ACC112 (cell line): Measurements from ENCODE around the gene LOXL1.

Experiments used
- H2AFZ ChIP-seq: fragments of 200-600 bp; sonication (generic); one replicate; pipeline ENCODE4 v1.6.0; 2017; ENCODE audit warnings: antibody characterized with exemption, low read length; ENCODE audit not compliant: unreplicated experiment
- H3K27ac ChIP-seq: fragments of 200-600 bp; sonication (generic); 2 replicates; pipeline ENCODE4 v1.5.1; 2014; ENCODE audit warnings: low read depth, mild to moderate bottlenecking, antibody characterized with exemption, low read length, moderate library complexity
- H3K27me3 ChIP-seq: fragments of 200-600 bp; sonication (generic); 2 replicates; pipeline ENCODE4 v1.6.1; 2014; ENCODE audit warnings: mild to moderate bottlenecking, antibody characterized with exemption, low read length, moderate library complexity, mixed read lengths; ENCODE audit not compliant: insufficient read depth
- H3K36me3 ChIP-seq: fragments of 200-600 bp; sonication (generic); 2 replicates; pipeline ENCODE4 v1.6.1; 2016; ENCODE audit warnings: mild to moderate bottlenecking, antibody characterized with exemption, low read length, moderate library complexity, mixed read lengths; ENCODE audit not compliant: insufficient read depth
- H3K4me1 ChIP-seq: fragments of 200-600 bp; sonication (generic); one replicate; pipeline ENCODE4 v1.6.1; 2016; ENCODE audit warnings: low read length, mixed read lengths; ENCODE audit not compliant: insufficient read depth, unreplicated experiment, control insufficient read depth
- H3K4me3 ChIP-seq: fragments of 200-600 bp; sonication (generic); 2 replicates; pipeline ENCODE4 v1.5.1; 2014; ENCODE audit warnings: mild to moderate bottlenecking, low read depth, low read length
- H3K79me2 ChIP-seq: fragments of 200-600 bp; sonication (generic); one replicate; pipeline ENCODE4 v1.6.0; 2016; ENCODE audit warnings: low read length; ENCODE audit not compliant: control insufficient read depth, unreplicated experiment, insufficient read depth

LOXL1 gene

DNA sequence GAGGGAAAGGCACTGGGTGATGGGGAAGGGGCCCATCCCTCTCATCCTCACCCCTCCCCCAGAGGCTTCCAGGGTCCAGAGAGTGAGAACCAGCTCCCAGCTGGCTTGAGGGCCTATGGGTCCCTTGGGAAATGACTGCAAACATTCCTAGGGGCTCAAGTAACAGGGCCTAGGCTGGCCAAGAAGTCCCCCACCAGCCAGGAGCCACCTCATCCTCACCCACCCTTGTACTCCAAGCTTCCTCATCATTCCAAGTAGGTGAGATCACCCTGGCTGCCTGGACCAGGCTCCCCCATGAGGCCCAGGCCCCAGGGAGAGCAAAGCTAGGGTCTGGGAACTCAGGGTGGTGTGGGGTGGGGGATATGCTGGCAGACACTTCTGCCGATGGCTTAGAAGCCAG, 14.8 kb downstream of the LOXL1 start:
- peaks cover 58% of the 10 kb centered on the region for H3K79me2 ChIP-seq
- H3K27me3 ChIP-seq = no peaks in the 10 kb centered on the region
- no peak overlapping the region for H2AFZ ChIP-seq
- H3K4me1 ChIP-seq = peaks cover 50% of the 10 kb centered on the region
- H3K4me3 ChIP-seq = peak overlapping the region; percentile 32; the same call in 1 of the 2 replicates
- peak overlapping the region; percentile 91 for H3K27ac ChIP-seq
- H3K36me3 ChIP-seq = peaks cover 12% of the 10 kb centered on the region; the same call in 1 of the 2 replicates

DNA sequence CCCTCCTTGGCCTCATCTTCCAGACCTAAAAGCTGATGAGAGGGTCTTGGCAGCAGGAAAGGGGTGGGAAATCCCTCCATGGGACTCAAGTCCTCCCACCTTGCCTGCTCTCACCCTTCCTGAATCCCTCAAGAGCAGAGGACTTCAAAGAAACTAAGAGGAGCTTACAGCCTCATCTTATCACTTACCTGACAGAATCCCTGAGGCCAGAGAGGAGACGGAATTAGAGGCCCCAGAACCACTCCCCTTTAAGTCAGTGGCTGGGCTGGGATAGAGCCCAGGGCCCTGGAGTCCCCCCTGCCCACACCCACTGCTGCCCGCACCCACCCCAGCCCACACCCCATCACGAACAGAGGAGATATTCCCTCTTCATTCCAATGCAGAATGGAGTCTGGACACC, 15.2 kb downstream of the LOXL1 start:
- Histone ChIP-seq H3K36me3 (peaks cover 12% of the 10 kb centered on the region; the same call in 1 of the 2 replicates), H2AFZ (no peak overlapping the region), H3K27me3 (no peaks in the 10 kb centered on the region), H3K79me2 (peaks cover 54% of the 10 kb centered on the region), H3K4me1 (peaks cover 46% of the 10 kb centered on the region), H3K4me3 (peak overlapping the region; percentile 32; the same call in 1 of the 2 replicates), H3K27ac (peak overlapping the region; percentile 91)

DNA sequence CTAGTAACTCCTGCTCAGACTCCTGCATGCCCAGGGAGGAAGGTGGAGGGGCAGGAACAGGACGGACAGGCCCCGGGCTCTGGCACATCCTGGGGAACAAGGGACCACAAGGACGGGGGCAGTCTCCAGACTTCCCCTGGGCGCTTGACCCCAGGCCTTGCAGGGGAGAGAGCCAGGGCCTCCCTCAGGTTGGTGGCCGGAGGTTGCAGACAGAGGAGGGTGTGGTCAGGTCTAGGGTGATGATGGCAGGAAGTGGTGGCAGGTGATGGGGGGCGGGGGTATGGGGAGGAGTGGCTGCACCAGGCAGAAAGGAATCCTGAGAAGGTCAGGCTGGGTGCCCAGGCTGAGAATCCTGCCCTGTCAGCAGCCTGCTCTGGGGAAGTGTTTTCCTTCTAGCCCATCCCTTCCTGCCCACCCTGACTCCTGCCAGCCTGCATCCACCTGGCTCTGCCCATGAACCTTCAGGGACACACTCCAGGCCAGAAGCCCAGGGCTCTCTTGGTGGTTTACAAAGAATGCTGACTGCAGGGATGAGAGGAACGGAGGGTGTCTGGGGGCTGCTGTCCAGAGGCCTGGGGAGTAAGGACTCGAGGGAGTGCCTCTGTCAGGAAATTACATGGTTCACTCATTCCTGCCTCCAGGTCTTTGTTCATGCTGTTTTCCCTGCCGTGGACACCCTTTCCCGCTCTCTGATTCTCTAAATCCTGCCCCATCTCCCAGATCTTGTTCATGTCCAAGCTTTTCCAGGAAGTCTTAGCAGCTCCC, 15.8 kb downstream of the LOXL1 start:
- Histone ChIP-seq H3K27me3 (no peaks in the 10 kb centered on the region), H3K4me3 (peak overlapping the region; percentile 32; the same call in 1 of the 2 replicates), H3K79me2 (peaks cover 48% of the 10 kb centered on the region), H3K36me3 (peaks cover 12% of the 10 kb centered on the region; the same call in 1 of the 2 replicates), H3K27ac (peak overlapping the region; percentile 91), H2AFZ (no peak overlapping the region), H3K4me1 (peaks cover 44% of the 10 kb centered on the region)

DNA sequence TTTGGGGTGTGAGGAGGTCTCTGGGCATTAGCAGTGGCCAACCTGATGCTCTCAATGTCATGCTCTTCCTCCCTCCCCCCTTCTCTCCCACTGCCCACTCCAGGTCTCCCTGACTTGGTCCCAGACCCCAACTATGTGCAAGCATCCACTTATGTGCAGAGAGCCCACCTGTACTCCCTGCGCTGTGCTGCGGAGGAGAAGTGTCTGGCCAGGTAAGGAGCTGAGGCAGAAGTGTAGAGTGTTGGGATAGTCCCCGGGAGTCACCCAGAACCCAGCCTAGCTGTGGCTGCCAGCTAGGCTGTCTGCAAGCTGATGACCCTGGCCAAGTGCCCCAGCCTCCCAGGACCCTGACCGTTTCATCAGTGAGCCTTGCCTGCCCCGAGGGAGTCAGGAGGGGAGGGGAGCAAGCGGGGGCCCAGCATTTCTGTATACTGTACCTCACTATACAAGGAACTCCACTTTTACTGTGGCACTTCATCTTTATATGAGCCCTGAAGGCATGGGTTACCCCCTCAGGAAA, 16.5 kb downstream of the LOXL1 start:
- no peak overlapping the region for H3K4me3 ChIP-seq
- no peaks in the 10 kb centered on the region for H3K27me3 ChIP-seq
- peaks cover 40% of the 10 kb centered on the region for H3K79me2 ChIP-seq
- H2AFZ ChIP-seq = no peak overlapping the region
- peaks cover 12% of the 10 kb centered on the region; the same call in 1 of the 2 replicates for H3K36me3 ChIP-seq
- H3K4me1 ChIP-seq = peaks cover 44% of the 10 kb centered on the region
- no peak overlapping the region for H3K27ac ChIP-seq

DNA sequence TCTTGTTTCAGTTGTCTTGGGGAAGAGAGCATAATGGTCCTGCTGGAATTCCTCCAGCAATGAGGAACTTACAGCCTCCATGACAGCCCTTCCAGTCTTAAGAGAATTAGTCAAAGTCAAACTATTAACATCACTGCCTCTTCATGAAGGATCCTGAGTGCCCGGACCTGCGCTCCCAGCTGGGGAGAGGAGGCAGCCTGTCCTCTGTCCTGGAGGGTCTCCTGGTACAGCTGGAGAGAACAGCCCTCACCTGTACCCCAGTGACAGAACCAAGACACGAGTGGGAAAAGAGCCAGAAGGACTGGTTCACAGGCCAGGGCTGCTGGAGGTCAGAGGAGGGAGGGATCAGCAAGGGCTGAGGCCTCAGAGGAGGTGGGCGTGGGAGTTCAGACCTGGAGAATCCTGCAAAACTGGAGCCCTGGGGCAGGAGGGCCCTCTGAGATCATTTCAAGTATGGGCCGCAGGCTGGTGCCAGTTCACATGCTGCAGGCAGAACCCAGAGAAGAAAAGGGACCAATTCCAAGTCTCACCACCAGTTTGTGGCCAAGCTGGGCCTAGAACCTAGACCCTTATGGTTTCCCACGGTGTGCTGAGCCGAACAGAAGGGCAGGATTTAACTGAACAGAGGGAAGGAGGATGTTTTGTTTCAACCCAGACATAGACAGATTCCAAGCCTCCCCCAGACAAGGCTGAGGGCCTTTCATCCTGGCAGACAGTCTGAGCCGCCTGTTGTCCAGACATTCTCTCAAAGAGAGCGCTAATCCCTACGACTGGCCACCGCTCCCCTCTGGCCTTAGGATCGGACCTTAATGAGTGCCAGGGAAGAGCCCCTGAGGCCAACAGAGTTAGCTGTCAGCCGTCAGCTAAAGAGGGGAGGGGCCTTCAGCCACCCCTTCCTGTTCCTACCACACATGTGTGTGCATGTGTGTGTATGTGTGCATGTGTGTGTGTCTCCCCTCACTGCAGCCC, 18.2 kb downstream of the LOXL1 start:
- peaks cover 29% of the 10 kb centered on the region for H3K79me2 ChIP-seq
- no peak overlapping the region for H3K4me3 ChIP-seq
- no peak overlapping the region for H2AFZ ChIP-seq
- H3K27me3 ChIP-seq = no peaks in the 10 kb centered on the region
- peaks cover 11% of the 10 kb centered on the region; the same call in 1 of the 2 replicates for H3K36me3 ChIP-seq
- H3K4me1 ChIP-seq = peaks cover 35% of the 10 kb centered on the region
- H3K27ac ChIP-seq = no peak overlapping the region

DNA sequence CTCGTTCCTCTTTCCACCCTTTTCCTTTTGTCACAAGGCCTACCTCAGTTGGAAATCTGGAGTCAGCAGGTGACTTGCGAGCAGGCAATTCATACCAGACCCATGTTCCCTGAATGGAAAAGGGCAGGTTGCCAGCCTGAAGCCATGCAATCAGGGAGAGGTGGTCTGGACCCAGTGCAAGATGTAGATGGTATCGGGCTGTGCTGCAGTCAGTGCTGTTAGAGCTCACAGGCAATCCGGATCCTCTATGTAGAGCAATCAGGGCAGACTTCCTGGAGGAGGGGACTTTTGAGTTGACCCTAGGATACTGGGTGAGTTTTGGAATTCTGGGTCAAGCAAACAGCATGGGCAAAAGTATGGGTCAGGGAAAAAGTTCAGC, 18.9 kb downstream of the LOXL1 start:
- no peaks in the 10 kb centered on the region for H3K27me3 ChIP-seq
- no peak overlapping the region for H3K27ac ChIP-seq
- H2AFZ ChIP-seq = no peak overlapping the region
- H3K36me3 ChIP-seq = peaks cover 12% of the 10 kb centered on the region; the same call in 1 of the 2 replicates
- H3K4me1 ChIP-seq = peaks cover 28% of the 10 kb centered on the region
- peaks cover 23% of the 10 kb centered on the region for H3K79me2 ChIP-seq
- H3K4me3 ChIP-seq = no peak overlapping the region

DNA sequence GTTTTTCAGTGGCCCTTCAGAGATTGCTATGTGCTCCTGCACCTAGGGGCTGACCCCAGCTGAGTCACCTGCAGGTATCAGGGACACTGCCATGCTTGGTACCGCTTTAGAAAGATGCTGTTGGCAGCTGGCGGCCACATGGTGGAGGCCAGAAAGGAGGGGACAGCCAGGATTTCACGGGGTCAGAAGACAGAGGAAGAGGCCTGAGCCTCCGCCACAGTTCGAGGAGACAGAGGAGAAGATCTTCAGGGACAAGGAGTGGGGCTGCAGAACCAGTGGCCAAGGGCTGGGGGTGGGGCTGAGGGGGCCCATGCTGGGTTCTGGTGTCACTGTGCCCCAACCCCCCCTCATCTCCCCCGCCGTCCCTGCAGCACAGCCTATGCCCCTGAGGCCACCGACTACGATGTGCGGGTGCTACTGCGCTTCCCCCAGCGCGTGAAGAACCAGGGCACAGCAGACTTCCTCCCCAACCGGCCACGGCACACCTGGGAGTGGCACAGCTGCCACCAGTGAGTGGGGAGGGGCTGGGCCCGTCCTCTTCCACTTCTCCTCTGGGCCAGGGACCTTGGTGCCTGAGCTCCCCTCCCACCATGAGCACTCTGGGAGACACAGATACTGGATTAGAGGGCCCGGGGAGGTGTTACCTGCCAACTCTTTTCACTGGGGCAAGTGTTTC, 19.9 kb downstream of the LOXL1 start:
- H3K27ac ChIP-seq = no peak overlapping the region
- peaks cover 18% of the 10 kb centered on the region for H3K79me2 ChIP-seq
- H3K4me1 ChIP-seq = peaks cover 26% of the 10 kb centered on the region
- H3K4me3 ChIP-seq = no peak overlapping the region
- no peaks in the 10 kb centered on the region for H3K27me3 ChIP-seq
- H3K36me3 ChIP-seq = peaks cover 12% of the 10 kb centered on the region; the same call in 1 of the 2 replicates
- no peak overlapping the region for H2AFZ ChIP-seq

DNA sequence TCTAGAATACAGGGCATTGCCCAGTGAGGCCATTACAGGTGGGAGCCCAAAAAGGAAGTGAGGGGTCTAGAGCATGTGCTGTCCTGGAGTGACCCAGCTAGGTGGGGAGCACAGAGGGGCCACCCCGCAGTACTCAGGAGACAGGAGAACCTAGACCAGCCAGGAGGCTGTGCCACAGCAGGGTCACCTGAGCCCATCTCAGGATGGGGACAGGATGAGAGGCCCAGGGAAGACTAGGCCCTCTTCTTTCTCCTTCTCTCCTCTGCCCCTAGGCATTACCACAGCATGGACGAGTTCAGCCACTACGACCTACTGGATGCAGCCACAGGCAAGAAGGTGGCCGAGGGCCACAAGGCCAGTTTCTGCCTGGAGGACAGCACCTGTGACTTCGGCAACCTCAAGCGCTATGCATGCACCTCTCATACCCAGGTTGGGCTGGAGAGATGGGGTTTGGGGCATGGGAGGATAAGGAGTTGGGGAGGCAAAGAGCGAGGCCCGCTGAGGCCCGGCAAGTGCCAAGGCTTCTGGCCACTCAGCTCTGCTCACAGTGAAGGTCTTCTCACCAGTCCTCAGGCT, 20.6 kb downstream of the LOXL1 start:
- Histone ChIP-seq H3K27me3 (no peaks in the 10 kb centered on the region), H2AFZ (no peak overlapping the region), H3K4me1 (peaks cover 26% of the 10 kb centered on the region), H3K27ac (no peak overlapping the region), H3K79me2 (peaks cover 12% of the 10 kb centered on the region), H3K36me3 (peaks cover 12% of the 10 kb centered on the region; the same call in 1 of the 2 replicates), H3K4me3 (no peak overlapping the region)

DNA sequence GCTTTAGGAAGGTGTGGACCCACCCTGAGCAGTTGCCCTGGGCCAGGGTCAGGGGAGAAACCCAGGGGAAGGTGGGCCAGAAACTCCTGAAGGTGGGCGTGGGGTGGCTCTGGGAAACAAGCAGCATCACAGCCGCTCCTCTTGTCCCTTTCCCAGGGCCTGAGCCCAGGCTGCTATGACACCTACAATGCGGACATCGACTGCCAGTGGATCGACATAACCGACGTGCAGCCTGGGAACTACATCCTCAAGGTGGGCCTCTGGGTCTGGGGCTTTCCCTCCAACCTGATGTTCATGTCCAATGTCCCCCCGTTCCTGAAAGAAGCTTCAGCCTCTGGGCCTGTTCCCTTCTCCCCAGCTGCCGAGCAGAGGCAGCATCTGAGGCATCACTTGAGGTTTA, 21.4 kb downstream of the LOXL1 start:
- Histone ChIP-seq H3K4me3 (no peak overlapping the region), H3K27me3 (no peaks in the 10 kb centered on the region), H3K27ac (no peak overlapping the region), H3K4me1 (peaks cover 20% of the 10 kb centered on the region), H2AFZ (no peak overlapping the region), H3K79me2 (peaks cover 5% of the 10 kb centered on the region), H3K36me3 (peaks cover 12% of the 10 kb centered on the region; the same call in 1 of the 2 replicates)

DNA sequence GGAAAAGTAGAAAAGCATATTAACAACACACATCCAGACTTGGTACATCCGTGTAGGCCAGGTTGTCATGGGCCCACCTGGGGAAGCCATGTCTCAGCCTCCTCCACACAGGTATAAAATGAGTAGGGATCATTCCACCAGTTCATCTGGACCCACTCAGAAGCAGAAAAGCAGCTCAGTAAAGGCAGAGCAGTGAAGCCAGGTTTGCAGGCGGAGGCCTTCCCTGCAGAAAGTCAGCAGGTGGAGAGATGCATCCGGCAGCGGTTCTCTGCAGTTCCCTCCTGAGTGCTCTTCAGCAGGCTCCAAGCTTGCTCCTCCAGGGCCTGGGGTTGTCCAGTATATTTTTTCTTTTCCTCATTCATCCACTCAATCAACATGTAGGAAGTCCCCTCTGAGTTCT, 22.1 kb downstream of the LOXL1 start:
- no peak overlapping the region for H3K27ac ChIP-seq
- H3K27me3 ChIP-seq = no peaks in the 10 kb centered on the region
- peaks cover 12% of the 10 kb centered on the region; the same call in 1 of the 2 replicates for H3K36me3 ChIP-seq
- peaks cover 17% of the 10 kb centered on the region for H3K4me1 ChIP-seq
- no peaks in the 10 kb centered on the region for H3K79me2 ChIP-seq
- H3K4me3 ChIP-seq = no peak overlapping the region
- no peak overlapping the region for H2AFZ ChIP-seq
